Activated CD8-positive, alpha-beta memory T cell treated with anti-CD3 and anti-CD28 coated beads for 4 hours (primary cell): ENCODE results near the gene NOL4L.

Source experiments
- DNase-seq, 2 donors: peaks; one replicate each; pipeline ENCODE4 v3.0.0-alpha.2; 2020; ENCODE audit warnings: low read depth in 2 of 2

The NOL4L gene

DNA sequence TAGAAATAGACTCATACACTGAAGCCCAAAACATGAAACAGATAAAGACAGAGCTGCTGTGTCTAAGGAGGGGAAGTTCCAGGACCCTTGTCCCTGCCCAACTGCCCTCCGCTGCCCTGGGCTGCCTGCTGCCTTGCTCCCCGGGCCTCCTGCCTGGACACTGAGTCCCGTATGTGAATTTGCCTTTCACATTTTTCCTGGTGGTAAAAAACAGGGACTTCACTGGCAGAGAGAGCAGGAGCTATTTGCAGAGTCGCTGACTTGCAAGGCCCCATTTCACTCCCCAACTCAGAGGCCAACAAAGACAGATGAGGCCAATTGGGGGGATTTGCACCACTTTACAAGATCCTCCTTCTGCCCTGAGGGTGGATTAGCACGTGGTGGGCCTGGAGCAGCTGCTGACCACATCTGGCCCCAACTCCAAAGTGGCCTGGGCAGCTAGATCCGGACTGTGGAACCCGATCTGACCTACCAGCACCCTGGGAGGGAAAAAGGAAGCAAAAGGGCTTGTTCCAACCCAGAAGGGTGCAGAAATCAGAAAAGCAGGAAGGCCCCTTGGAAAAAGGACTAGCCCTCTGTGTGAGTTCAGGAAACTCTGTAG lies 61.4 kb downstream of the NOL4L start:
- no peak for DNase-seq

DNA sequence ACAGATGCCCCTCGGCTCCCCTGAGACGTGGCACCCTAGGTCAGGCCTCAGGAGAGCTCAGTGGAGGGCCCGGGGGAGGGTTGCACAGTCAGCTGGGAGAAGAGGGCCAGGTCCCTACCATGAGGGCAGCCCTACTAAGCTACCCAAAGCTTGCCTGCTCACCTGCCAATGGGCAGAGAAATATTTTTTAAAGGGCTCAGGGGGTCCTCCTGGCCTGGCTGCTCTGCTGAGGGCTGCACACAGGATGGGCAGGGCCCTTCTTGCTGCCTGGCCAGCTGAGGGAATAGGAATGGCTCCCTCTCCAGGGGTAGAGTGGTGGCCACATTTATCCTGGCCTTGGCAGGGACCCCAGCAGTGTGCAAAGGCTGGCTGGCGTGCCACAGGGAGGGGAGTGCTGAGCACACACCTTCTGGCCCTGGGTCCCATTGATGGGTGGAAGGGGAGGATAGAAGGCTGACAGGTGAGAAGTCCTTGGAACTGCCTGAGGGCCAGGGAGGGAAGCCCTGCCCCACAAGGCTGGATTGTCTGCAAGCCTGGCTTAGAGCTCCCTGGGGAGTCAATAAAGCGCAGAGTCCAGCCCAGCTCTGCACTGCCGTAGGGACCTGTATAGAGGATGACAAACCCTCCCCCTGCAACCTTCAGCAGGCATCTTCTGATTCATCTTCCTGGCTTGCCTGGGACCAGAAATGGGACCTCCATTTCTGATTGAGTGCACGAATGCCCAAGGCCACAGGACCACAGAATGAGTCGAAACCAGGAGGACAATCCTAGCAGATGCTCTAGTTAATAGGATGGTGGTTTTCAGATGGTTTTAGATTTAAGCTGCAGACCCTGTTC lies 62.1 kb downstream of the NOL4L start:
- no peak for DNase-seq

- no peak for DNase-seq
These were observed 62.7 kb downstream of the NOL4L start for GRCh38 chr20:32522526-32522775.

DNA sequence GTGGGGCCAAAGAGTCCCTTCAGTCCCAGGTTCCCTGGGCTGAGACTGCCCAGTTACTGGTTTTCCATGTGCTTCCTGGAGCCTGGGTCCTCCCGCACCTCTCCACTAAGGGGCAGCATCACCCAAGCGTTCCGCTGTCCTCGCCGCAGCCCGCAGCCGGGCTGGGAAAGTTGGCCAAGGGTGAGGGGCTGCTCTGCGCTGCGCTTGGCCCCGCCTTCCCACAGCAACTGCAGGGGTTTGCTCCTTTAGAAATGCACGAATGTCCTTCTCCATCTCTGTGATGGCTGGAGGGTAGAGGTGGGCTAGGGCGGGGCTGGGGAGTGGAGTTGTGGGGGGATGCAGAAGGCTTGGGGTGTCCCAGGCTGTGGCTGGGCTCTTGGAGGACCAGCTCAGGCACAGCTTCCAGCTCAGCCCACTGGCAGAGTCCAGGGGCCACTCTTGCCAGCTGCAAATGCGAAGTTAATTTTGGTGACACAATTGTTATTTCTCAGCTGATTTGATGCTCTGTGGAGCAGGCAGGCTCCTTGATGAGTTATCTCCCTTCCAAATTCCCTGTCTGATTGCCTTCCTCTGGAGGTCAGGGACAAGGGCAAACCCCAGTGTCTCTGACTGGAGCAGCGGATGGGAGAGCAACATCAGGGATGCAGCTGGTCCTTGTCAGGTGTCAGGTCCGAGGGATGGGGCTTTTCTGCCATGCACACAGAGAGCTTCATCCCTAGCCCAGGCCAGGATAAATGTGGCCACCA lies 63.2 kb downstream of the NOL4L start:
- peak in 1 of 2 donors; percentile 44 for DNase-seq

- DNase-seq, result no peak
These were observed 64.3 kb downstream of the NOL4L start for GRCh38 chr20:32520927-32521203.

- no peak for DNase-seq
These were observed 65.8 kb downstream of the NOL4L start for GRCh38 chr20:32519381-32519730.

DNA sequence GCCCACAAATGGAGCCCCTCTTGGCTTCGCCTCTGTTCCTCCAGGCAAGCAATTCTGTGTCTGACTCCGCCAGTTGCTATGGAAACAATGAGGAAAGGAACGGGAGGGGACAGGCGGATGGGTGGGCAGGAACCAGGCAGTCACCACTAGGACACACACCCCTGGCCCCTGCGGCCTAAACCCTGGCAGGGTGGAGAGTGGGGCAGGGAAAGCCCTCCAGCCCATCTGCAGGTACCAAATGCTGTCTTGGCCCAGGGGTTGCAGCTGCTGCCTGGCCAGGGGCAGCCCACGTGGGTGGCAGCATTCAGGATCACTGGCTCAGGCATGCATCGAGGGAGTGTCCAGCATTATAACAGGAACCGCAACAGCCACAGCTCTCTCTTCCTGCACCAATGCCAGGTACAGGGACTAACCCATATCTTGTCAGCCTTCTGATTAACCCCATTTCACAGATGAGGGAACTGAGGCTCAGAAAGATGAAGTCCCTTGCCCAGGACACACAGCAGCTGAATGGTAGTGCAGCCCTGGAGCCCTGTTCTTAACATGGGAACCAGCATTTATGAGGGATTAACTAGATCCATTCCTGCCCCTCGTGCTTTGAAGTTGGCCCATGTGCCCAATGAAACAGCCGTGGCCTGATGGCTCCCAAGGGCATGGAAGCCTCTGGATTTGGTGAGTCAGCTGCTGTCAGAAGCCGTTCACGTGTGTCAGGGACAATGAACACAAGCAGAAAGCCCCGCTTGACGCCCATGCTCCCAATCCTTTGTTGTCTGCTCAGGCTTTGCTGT lies 66.3 kb downstream of the NOL4L start:
- no peak for DNase-seq

GRCh38 chr20:32517914-32518592 lies 67.1 kb downstream of the NOL4L start:
- DNase-seq, result no peak

GRCh38 chr20:32517518-32517873 lies 67.6 kb downstream of the NOL4L start:
- DNase-seq, result no peak

DNA sequence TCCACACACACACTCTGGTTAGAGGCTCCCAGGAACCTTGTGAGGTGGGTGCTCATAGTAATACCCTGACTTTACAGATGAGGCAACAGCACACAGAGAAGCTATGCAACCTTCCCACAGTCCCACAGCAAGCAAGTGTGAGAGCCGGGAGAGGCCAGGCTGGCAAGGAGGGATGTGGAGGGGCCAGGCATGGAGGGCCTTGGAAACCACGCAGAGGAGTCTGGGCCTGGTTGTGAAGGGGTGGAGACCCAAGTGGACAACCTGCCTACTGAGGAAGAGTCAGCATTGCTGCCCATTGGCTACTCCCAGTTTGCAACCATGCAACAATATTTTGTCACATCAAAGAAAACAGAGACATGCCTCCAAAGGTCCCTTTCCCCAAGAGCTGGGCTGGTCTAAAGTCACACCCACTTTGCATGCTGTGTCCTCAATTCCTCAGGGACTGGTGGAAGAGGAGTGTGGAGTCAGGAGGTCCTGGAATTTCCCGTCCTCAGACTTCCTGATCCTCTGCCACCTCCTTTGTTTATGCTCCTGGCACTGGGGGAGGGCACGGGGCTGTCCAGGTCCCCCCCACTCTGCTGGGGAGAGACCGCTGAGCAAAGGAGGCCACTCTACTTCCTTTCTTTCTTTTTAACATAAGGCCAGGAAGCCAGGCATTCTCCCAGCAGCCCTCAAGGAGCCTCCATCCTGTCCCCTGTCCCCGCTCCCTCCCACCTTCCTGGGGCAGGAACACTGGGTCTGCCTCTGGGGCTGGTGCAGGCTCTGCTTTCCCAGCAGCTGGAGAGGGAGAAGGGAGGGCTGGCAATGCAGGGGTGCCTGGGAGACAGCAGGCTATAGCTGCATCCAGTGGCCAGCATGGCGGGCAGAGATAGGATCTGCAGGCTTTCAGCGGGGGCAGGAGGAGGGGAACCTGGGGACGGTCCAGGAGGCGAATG lies 68.3 kb downstream of the NOL4L start:
- no peak for DNase-seq

DNA sequence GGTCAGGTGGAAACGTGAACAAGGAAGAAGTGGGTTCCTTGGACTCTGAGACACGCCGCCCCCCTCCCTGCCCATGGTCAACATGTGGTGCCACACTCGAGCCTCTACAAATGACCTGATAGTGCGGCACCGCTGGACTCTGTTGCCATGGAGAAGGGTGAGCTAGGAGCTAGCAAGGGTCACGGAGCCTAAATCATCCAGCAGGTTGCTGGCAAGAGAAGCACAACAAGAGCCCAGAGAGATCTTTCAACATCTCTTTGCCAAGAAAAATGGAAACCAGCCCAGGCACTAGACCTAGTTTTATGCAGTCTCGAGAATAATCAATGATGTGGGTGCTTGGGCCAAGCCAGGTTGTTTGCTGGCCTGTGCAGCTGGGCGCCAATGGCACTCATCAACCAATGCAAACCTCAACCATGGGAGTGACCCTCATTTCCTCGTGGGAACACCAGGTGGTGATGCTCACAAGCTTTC lies 69.5 kb downstream of the NOL4L start:
- no peak for DNase-seq

GRCh38 chr20:32514760-32515159 lies 70.4 kb downstream of the NOL4L start:
- no peak for DNase-seq

DNA sequence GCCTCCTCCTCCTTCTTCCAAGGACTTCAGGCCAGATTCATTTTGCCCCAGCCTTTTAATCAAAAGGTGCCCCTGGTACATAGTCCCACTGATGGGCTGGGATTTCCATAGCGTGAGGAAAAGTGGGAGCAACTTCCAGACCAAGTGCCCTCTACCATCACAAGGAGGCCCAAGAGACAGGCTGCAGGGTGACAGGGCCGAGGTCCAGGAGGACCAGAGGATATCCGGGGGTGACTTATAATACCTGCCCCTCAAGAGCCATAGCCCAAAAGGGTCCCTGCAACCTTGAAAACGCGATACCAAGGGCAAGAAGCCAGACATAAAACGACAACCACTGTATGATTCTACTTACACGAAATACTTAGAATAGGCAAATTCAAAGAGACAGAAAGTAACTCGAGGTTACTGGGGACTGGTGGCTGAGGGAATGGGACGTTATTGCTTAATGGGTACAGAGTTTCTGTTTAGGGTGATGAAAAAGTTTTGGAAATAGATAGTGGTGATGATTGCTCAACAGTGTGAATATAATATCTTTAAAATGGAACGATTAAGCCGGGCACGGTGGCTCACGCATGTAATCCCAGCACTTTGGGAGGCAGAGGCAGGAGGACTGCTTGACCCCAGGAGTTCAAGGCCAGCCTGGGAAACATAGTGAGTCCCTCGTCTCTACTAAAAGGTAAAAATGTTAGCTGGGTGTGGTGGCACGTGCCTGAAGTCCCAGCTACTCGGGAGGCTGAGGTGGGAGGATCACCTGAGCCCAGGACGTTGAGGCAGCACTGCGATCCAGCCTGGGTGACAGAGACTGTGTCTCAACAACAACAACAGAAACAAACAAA lies 71.9 kb downstream of the NOL4L start:
- DNase-seq, result no peak

- DNase-seq, result no peak
These were observed 73.1 kb downstream of the NOL4L start for GRCh38 chr20:32512047-32512385.

DNA sequence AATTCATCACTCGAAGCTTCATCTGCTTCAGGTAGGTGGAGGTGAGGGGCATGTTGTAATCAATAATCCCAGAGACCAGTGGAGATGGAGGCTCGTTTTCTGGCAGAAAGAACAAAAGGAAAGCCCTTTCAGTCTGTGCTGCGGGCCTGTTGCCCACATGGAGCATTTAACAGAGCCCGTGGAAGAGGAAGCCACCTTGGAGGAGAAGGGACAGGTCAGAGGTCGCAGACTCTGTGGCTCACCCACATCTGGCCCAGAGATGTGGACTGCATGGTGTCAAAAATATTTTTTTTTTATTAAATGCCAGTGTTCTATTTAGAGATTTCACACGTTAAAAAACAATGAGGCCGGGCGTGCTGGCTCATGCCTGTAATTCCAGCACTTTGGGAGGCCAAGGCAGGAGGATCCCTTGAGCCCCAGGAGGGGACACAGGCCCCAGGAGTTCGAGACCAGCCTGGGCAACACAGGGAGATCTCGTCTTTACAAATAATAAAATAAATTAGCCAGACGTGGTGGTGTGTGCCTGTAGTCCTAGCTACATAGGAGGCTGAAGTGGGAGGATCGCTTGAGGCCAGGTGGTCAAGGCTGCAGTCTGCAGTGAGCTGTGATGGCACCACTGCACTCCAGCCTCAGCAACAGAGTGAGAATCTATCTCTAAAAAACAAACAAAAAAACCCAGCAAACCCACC lies 73.6 kb downstream of the NOL4L start:
- no peak for DNase-seq

DNA sequence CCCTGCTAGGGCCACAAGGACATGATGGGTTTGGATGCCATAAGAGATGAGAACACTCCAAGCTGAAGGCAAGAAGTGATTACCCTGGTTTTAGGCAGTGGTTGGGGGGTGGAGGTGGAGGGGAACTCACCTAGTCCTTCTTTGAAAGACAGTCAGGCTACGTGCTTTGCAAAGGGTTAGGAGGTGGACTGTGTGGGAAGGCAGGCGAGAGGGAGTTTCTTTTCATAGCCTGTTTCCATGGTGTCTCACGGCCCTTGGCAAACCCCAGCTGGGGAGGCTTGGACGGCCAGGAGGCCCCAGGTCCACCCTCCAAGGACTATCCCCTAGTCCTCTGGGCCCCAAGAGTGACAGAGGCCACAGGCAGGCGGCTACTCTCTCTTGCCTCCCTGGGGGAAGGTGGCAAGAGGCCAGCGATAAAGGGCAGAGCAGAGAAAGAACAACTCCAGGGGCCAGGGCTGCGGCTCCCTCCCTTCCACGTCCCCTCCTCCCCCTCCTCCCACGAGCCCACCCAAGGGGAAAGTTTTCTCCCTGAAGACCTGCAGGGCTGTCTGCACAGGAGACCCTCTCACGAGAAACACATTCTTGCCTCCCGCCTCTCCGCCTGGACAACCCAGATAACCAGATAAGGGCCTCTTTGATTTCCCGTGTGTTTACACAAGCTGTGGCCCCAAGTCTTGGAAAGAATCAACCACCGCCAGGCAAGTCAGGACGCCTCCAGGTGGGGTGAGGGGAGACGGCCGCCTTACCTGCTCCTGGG lies 74.4 kb downstream of the NOL4L start:
- DNase-seq, result no peak

DNA sequence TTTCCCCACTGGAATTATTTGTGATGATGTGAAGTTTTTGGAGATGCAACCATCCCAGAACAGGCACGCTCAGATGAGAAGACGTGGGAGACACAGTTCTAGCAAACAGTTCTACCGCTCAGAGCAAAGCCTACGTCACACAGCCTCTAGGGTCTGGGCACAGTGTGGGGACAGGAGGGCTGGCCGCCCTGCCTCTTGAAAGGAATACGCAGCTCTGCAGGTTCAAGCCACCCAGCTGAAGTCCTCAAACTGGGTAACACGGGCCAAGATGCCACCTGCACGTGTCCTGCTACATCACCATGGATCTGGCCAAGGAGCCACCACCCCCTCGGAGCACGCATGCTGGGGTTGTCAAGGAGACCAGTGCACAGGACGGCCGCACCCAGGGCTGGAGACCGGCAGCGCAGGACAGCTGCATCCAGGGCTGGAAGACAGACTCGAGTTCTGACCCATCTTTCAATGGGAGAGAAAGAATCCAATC lies 75.0 kb downstream of the NOL4L start:
- no peak for DNase-seq

DNA sequence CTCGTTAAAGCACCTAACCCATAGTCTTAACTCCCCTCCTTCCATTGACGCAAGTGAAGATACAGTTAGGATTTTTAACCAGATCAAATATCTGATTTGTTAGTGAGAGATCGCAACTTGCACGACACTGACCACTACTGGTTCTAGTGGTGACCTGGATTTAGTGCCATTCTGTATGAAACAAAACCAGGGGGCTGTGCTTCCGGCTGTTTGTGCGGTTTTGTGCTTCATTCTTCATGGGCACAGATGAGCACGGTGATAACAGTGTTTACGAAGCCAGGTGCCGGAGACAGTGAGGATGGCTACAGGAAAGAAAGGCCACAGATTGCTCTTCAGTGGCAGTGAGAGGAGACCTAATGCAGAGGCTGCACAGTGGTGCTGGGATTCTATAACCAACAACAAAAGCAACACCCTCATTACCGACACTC lies 75.5 kb downstream of the NOL4L start:
- DNase-seq, result peak in 1 of 2 donors; percentile 38

GRCh38 chr20:32508775-32509119 lies 76.4 kb downstream of the NOL4L start:
- no peak for DNase-seq
